ENCODE results near the gene MRFAP1L1.

The MRFAP1L1 gene

DNA sequence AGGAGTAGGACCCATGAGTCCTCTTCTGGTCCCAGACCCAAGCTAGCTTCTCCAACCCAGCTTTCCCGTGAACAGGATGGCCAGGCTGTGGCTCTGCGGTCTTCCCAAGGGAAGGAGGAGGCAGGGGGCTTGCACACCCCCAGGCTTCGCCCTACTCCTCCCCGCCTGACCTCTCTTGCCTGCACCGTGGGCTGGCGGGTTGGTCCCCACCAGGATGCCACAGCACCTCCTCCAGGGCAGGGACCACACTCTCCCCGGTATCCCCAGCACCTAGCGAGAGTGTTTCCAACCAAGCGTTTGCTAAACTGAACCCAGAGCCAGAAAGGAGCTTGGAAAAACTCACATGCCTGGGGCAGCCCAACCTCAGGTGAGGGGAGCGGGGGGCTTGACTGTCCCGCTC lies 25.0 kb downstream of the MRFAP1L1 start:
- Histone ChIP-seq H3K36me3 (replicated peaks; ENCODE audit: insufficient read depth, low read length) (no peaks in the 10 kb centered on the region), H3K4me3 (ENCODE audit: low read length) (no peak overlapping the region), H3K4me2 (ENCODE audit: low read depth, low read length) (no peak overlapping the region), H3K9me3 (replicated peaks; ENCODE audit: insufficient read depth, low read length) (no peaks in the 10 kb centered on the region), H3K9me2 (replicated peaks; ENCODE audit: insufficient read depth, low read length) (no peaks in the 10 kb centered on the region), H4K20me1 (ENCODE audit: insufficient read depth, low read length) (no peaks in the 10 kb centered on the region), H3K4me1 (ENCODE audit: low read length) (no peaks in the 10 kb centered on the region), H3K27me3 (replicated peaks; ENCODE audit: insufficient read depth, low read length) (peaks cover 24% of the 10 kb centered on the region), H3K27ac (ENCODE audit: low read length) (no peak overlapping the region), H3F3A (ENCODE audit: insufficient read depth, low read length) (no peaks in the 10 kb centered on the region), H3K79me2 (ENCODE audit: low read length) (no peaks in the 10 kb centered on the region), H2AFZ (ENCODE audit: low read length) (no peak overlapping the region), H3K9ac (ENCODE audit: low read length) (no peak overlapping the region)
- TF ChIP-seq CTCF (IDR thresholded peaks at IDR 0.05; ENCODE audit: low read length) (no peak), EZH2phosphoT487 (IDR thresholded peaks at IDR 0.05; ENCODE audit: low read length) (no peak), EZH2 (optimal IDR thresholded peaks at IDR 0.05; ENCODE audit: low read depth, low read length) (no peak)
- no peak for DNase-seq

- Histone ChIP-seq H3K36me3 (replicated peaks; ENCODE audit: insufficient read depth, low read length) (no peaks in the 10 kb centered on the region), H3K4me3 (ENCODE audit: low read length) (no peak overlapping the region), H3K9me3 (replicated peaks; ENCODE audit: insufficient read depth, low read length) (no peaks in the 10 kb centered on the region), H3K4me1 (ENCODE audit: low read length) (no peaks in the 10 kb centered on the region), H4K20me1 (ENCODE audit: insufficient read depth, low read length) (no peaks in the 10 kb centered on the region), H3K4me2 (ENCODE audit: low read depth, low read length) (no peak overlapping the region), H3K9ac (ENCODE audit: low read length) (no peak overlapping the region), H3K27ac (ENCODE audit: low read length) (no peak overlapping the region), H2AFZ (ENCODE audit: low read length) (no peak overlapping the region), H3K9me2 (replicated peaks; ENCODE audit: insufficient read depth, low read length) (no peaks in the 10 kb centered on the region), H3K27me3 (replicated peaks; ENCODE audit: insufficient read depth, low read length) (peaks cover 24% of the 10 kb centered on the region), H3K79me2 (ENCODE audit: low read length) (no peaks in the 10 kb centered on the region), H3F3A (ENCODE audit: insufficient read depth, low read length) (no peaks in the 10 kb centered on the region)
- TF ChIP-seq CTCF (IDR thresholded peaks at IDR 0.05; ENCODE audit: low read length) (no peak), EZH2phosphoT487 (IDR thresholded peaks at IDR 0.05; ENCODE audit: low read length) (no peak), EZH2 (optimal IDR thresholded peaks at IDR 0.05; ENCODE audit: low read depth, low read length) (no peak)
- DNase-seq = no peak
Measured at GRCh38 chr4:6682862-6683590, 26.6 kb downstream of the MRFAP1L1 start.

GRCh38 chr4:6681191-6681590 lies 28.5 kb downstream of the MRFAP1L1 start:
- no peak overlapping the region for H2AFZ ChIP-seq (ENCODE audit: low read length)
- H3K4me1 ChIP-seq (ENCODE audit: low read length) = no peaks in the 10 kb centered on the region
- H3K9me3 ChIP-seq (replicated peaks; ENCODE audit: insufficient read depth, low read length) = no peaks in the 10 kb centered on the region
- no peaks in the 10 kb centered on the region for H3F3A ChIP-seq (ENCODE audit: insufficient read depth, low read length)
- TF ChIP-seq EZH2phosphoT487 (IDR thresholded peaks at IDR 0.05; ENCODE audit: low read length) (no peak), CTCF (IDR thresholded peaks at IDR 0.05; ENCODE audit: low read length) (peak; percentile 32)
- H3K27me3 ChIP-seq (replicated peaks; ENCODE audit: insufficient read depth, low read length) = peaks cover 13% of the 10 kb centered on the region
- no peak overlapping the region for H3K9ac ChIP-seq (ENCODE audit: low read length)
- DNase-seq = no peak
- no peak overlapping the region for H3K27ac ChIP-seq (ENCODE audit: low read length)
- H3K4me3 ChIP-seq (ENCODE audit: low read length) = no peak overlapping the region
- H3K36me3 ChIP-seq (replicated peaks; ENCODE audit: insufficient read depth, low read length) = no peaks in the 10 kb centered on the region
- H4K20me1 ChIP-seq (ENCODE audit: insufficient read depth, low read length) = no peaks in the 10 kb centered on the region
- H3K9me2 ChIP-seq (replicated peaks; ENCODE audit: insufficient read depth, low read length) = no peaks in the 10 kb centered on the region
- H3K4me2 ChIP-seq (ENCODE audit: low read depth, low read length) = no peak overlapping the region
- peaks cover 2% of the 10 kb centered on the region; the same call in 1 of the 2 replicates for H3K79me2 ChIP-seq (ENCODE audit: low read length)
